ENCODE measurements around the gene CERS6. TPM values are rescaled to one million over a fixed set of nuclear protein-coding genes. Genes with fewer than 3 reads are reported as not detected.

CERS6 gene
- total RNA-seq, 4 donors from 2014 or later, result 42.3 to 62.1 (median 50.6) TPM

DNA sequence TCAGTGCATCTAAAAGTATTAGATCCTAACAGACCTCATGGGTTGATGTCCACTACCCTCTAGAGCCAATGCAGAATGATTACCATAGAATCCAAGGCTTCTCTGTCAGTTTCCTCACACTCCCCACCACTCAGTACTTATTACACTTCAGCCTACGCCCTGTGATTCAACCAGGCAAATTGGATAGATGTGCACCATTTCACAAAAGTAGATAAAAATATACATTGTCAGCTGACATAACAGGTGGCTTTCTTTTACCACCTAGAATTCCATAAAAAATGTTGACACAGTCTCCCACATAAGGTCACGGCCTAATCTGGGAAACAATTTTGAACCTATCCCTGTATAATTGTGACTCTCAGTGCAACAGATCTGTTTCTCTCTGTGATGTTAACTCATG is 144.9 kb downstream of the CERS6 start:
- no peaks in the 10 kb centered on the region for H3K36me3 ChIP-seq
- peaks cover 10 to 13% of the 10 kb centered on the region in 2 donors for H3K9me3 ChIP-seq
- H3K4me1 ChIP-seq, result peaks cover 0 to 18% (median 6%) of the 10 kb centered on the region in 4 donors
- DNase-seq, result no peak
- H3K4me3 ChIP-seq, result no peak overlapping the region
- in situ Hi-C loops (cut with MboI; ENCODE audit: low pct_ligation_motif_present in 1 of 4, low pct_unique_long_range_greater_than_20kb in 1 of 4, low sequenced_read_pairs in 3 of 4), result no loop called here
- no peak for TF ChIP-seq POLR2AphosphoS5 (IDR thresholded peaks at IDR 0.05)
- TF ChIP-seq POLR2A (IDR thresholded peaks at IDR 0.05), result no peak
- TF ChIP-seq EP300 (IDR thresholded peaks at IDR 0.05; ENCODE audit: low read depth), result no peak
- TF ChIP-seq, protein P1, sequence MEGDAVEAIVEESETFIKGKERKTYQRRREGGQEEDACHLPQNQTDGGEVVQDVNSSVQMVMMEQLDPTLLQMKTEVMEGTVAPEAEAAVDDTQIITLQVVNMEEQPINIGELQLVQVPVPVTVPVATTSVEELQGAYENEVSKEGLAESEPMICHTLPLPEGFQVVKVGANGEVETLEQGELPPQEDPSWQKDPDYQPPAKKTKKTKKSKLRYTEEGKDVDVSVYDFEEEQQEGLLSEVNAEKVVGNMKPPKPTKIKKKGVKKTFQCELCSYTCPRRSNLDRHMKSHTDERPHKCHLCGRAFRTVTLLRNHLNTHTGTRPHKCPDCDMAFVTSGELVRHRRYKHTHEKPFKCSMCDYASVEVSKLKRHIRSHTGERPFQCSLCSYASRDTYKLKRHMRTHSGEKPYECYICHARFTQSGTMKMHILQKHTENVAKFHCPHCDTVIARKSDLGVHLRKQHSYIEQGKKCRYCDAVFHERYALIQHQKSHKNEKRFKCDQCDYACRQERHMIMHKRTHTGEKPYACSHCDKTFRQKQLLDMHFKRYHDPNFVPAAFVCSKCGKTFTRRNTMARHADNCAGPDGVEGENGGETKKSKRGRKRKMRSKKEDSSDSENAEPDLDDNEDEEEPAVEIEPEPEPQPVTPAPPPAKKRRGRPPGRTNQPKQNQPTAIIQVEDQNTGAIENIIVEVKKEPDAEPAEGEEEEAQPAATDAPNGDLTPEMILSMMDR (IDR thresholded peaks at IDR 0.05), result no peak
- H3K27me3 ChIP-seq, result no peaks in the 10 kb centered on the region
- peak overlapping the region in 3 of 4 donors; percentile 42 to 46 (median 45) for H3K27ac ChIP-seq
- WGBS, 2 donors (ENCODE audit: low coverage in 1 of 2), result 53 to 64% methylated on average over 2 of the region's 2 CpGs
- intact Hi-C loops (cut with DNase I; ENCODE audit: low total_unique reads), result no loop called here

DNA sequence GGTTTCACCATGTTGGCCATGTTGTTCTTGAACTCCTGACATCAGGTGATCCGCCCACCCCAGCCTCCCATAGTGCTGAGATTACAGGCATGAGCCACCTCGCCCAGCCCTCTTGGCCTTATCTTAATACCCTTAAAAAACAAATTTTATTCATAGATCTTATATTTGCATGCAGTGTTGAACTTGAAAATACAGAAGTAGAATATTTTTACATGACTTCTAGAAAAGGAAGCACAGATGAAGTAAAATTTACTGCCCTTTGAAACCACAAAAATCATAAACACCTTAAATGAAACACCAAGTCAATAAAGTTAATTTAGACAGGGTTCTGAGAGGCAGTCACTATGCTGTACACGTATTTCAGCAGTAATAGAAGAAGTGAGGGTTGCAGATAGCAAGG is 145.7 kb downstream of the CERS6 start:
- intact Hi-C loops (cut with DNase I; ENCODE audit: low total_unique reads), result no loop called here
- no peaks in the 10 kb centered on the region for H3K27me3 ChIP-seq
- in situ Hi-C loops (cut with MboI; ENCODE audit: low pct_ligation_motif_present in 1 of 4, low pct_unique_long_range_greater_than_20kb in 1 of 4, low sequenced_read_pairs in 3 of 4), result no loop called here
- TF ChIP-seq POLR2AphosphoS5 (IDR thresholded peaks at IDR 0.05) (no peak), POLR2A (IDR thresholded peaks at IDR 0.05) (no peak), EP300 (IDR thresholded peaks at IDR 0.05; ENCODE audit: low read depth) (no peak)
- TF ChIP-seq, protein P1 (IDR thresholded peaks at IDR 0.05), result no peak
- peak overlapping the region; percentile 3 to 46 (median 44) for H3K27ac ChIP-seq
- no peaks in the 10 kb centered on the region for H3K36me3 ChIP-seq
- peaks cover 12 to 14% of the 10 kb centered on the region in 2 donors for H3K9me3 ChIP-seq
- peaks cover 0 to 18% (median 6%) of the 10 kb centered on the region in 4 donors for H3K4me1 ChIP-seq
- no peak for DNase-seq
- no peak overlapping the region for H3K4me3 ChIP-seq
- 53 to 55% methylated on average over 3 of the region's 3 CpGs for WGBS, 2 donors (ENCODE audit: low coverage in 1 of 2)

- DNase-seq, result no peak
- H3K36me3 ChIP-seq, result no peaks in the 10 kb centered on the region
- peaks cover 0 to 18% (median 6%) of the 10 kb centered on the region in 4 donors for H3K4me1 ChIP-seq
- in situ Hi-C loops (cut with MboI; ENCODE audit: low pct_ligation_motif_present in 1 of 4, low pct_unique_long_range_greater_than_20kb in 1 of 4, low sequenced_read_pairs in 3 of 4) (no loop called here), intact Hi-C loops (cut with DNase I; ENCODE audit: low total_unique reads) (no loop called here)
- TF ChIP-seq POLR2A (IDR thresholded peaks at IDR 0.05) (no peak), POLR2AphosphoS5 (IDR thresholded peaks at IDR 0.05) (no peak), EP300 (IDR thresholded peaks at IDR 0.05; ENCODE audit: low read depth) (no peak)
- TF ChIP-seq, protein P1 (IDR thresholded peaks at IDR 0.05), result no peak
- no peak overlapping the region for H3K4me3 ChIP-seq
- H3K9me3 ChIP-seq, result peaks cover 12 to 14% of the 10 kb centered on the region in 2 donors
- peak overlapping the region in 1 of 4 donors; percentile 46 for H3K27ac ChIP-seq
- 82 to 92% methylated on average over 2 of the region's 2 CpGs for WGBS, 2 donors (ENCODE audit: low coverage in 1 of 2)
- H3K27me3 ChIP-seq, result no peaks in the 10 kb centered on the region
These were observed 146.3 kb downstream of the CERS6 start for GRCh38 chr2:168602379-168602778.

- Histone ChIP-seq H3K4me1 (peaks cover 0 to 18% (median 6%) of the 10 kb centered on the region in 4 donors), H3K27ac (no peak overlapping the region), H3K27me3 (no peaks in the 10 kb centered on the region), H3K9me3 (peaks cover 12 to 14% of the 10 kb centered on the region in 2 donors), H3K4me3 (no peak overlapping the region), H3K36me3 (no peaks in the 10 kb centered on the region)
- intact Hi-C loops (cut with DNase I; ENCODE audit: low total_unique reads), result no loop called here
- in situ Hi-C loops (cut with MboI; ENCODE audit: low pct_ligation_motif_present in 1 of 4, low pct_unique_long_range_greater_than_20kb in 1 of 4, low sequenced_read_pairs in 3 of 4), result no loop called here
- no peak for DNase-seq
- TF ChIP-seq, protein P1 (IDR thresholded peaks at IDR 0.05), result no peak
- TF ChIP-seq POLR2AphosphoS5 (IDR thresholded peaks at IDR 0.05) (no peak), POLR2A (IDR thresholded peaks at IDR 0.05) (no peak), EP300 (IDR thresholded peaks at IDR 0.05; ENCODE audit: low read depth) (no peak)
These were observed 146.9 kb downstream of the CERS6 start for GRCh38 chr2:168602846-168603401.

All from transverse colon (tissue), 4 donors.